Ovary (tissue), 3 donors: ENCODE measurements around the gene DBF4B.

Source experiments
- EP300 ChIP-seq: sonication (generic); formaldehyde crosslinking; IDR thresholded peaks from one replicate; pipeline ENCODE4 v1.6.1; 2017; ENCODE audit warnings: antibody characterized with exemption
- POLR2A ChIP-seq: fragments of 450-650 bp; IDR thresholded peaks from one replicate; pipeline ENCODE4 v1.6.1; 2017; ENCODE audit warnings: antibody characterized with exemption, mild to moderate bottlenecking, moderate library complexity
- TF ChIP-seq, protein P1 (sequence below), 3 donors: fragments of 450-650 bp in 2 of 3; fragments of 200-600 bp in 1 of 3; IDR thresholded peaks; one replicate each; pipeline versions ENCODE4 v1.5.1 to v1.8.0; 2016 to 2022; ENCODE audit warnings: antibody characterized with exemption in 3 of 3, mild to moderate bottlenecking in 1 of 3
- donor health status: DM: no; HTN: no; CAD: no.

DNA sequence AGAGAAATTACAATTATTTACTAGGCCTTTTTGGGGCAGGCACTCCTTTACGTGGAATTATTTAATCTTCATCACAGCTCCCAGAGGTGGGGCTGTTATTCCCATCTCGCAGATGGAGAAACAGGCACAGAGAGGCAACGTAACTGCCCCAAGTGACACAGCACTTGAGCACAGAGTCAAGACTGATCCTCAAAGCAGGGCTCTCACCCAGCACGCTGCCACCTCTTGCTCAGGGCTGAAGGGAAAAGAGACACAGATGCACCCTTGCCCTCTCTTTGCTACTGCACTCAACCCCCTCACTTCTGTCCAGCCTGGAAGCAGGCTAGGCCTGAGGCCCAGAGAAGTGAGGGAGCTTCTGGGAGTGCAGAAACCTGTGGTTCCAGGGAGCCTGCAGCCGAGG is 54.7 kb downstream of the DBF4B start:
- TF ChIP-seq, protein P1, sequence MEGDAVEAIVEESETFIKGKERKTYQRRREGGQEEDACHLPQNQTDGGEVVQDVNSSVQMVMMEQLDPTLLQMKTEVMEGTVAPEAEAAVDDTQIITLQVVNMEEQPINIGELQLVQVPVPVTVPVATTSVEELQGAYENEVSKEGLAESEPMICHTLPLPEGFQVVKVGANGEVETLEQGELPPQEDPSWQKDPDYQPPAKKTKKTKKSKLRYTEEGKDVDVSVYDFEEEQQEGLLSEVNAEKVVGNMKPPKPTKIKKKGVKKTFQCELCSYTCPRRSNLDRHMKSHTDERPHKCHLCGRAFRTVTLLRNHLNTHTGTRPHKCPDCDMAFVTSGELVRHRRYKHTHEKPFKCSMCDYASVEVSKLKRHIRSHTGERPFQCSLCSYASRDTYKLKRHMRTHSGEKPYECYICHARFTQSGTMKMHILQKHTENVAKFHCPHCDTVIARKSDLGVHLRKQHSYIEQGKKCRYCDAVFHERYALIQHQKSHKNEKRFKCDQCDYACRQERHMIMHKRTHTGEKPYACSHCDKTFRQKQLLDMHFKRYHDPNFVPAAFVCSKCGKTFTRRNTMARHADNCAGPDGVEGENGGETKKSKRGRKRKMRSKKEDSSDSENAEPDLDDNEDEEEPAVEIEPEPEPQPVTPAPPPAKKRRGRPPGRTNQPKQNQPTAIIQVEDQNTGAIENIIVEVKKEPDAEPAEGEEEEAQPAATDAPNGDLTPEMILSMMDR (IDR thresholded peaks at IDR 0.05), result no peak
- no peak for TF ChIP-seq EP300
- no peak for TF ChIP-seq POLR2A
